Small intestine (tissue), 7 donors: ENCODE measurements around the gene SMG9. TPM values are rescaled to one million over a fixed set of nuclear protein-coding genes. Genes with fewer than 3 reads are reported as not detected.
"Not testable (repeated sequence)": the region's sequence is repeated elsewhere in the genome, so short reads cannot be mapped to it uniquely, and the experiment has no call there.

Experiments used
- DNase-seq, 2 donors: peaks; one replicate each; pipeline versions ENCODE4 v3.0.0 to v3.0.0-alpha.2; 2013
- FAIRE-seq: peaks from 2 replicates; lab custom pipeline; 2012; peaks lifted over from hg19 to GRCh38; lab: Jason Lieb, UNC
- H3K27ac ChIP-seq, 3 donors: one replicate each; pipeline ENCODE4 v1.5.1; 2013; ENCODE audit warnings: low read length in 2 of 3, mild to moderate bottlenecking in 2 of 3, control low read depth in 1 of 3, inconsistent platforms in 1 of 3, low read depth in 1 of 3, moderate library complexity in 1 of 3
- H3K27me3 ChIP-seq, 3 donors: one replicate each; pipeline ENCODE4 v1.6.1; 2013; ENCODE audit warnings: low read length in 3 of 3, inconsistent platforms in 1 of 3; ENCODE audit not compliant: control insufficient read depth in 3 of 3, insufficient read depth in 3 of 3
- H3K36me3 ChIP-seq, 3 donors: one replicate each; pipeline ENCODE4 v1.6.1; 2013; ENCODE audit warnings: low read length in 3 of 3, inconsistent platforms in 1 of 3, low read depth in 1 of 3, mild to moderate bottlenecking in 1 of 3, moderate library complexity in 1 of 3; ENCODE audit not compliant: control insufficient read depth in 3 of 3, insufficient read depth in 2 of 3
- H3K4me1 ChIP-seq, 3 donors: one replicate each; pipeline ENCODE4 v1.6.1; 2013; ENCODE audit warnings: low read length in 2 of 3, inconsistent platforms in 1 of 3, low read depth in 1 of 3, mild to moderate bottlenecking in 1 of 3, moderate library complexity in 1 of 3; ENCODE audit not compliant: control insufficient read depth in 3 of 3, insufficient read depth in 2 of 3
- H3K4me3 ChIP-seq, 3 donors: one replicate each; pipeline ENCODE4 v1.5.1; 2013; ENCODE audit warnings: low read length in 3 of 3, control low read depth in 1 of 3, inconsistent platforms in 1 of 3, low read depth in 1 of 3, mild to moderate bottlenecking in 1 of 3, moderate library complexity in 1 of 3
- H3K9me3 ChIP-seq, 2 donors: one replicate each; pipeline ENCODE4 v1.6.1; 2013; ENCODE audit warnings: low read depth in 1 of 2, low read length in 1 of 2; ENCODE audit not compliant: control insufficient read depth in 2 of 2, insufficient read depth in 1 of 2
- WGBS, 3 donors: extraction: QIAGEN DNeasy Blood & Tissue Kit; methylation state at CpG; one replicate each; pipeline ENCODE4 v1.1.7; 2013; 5-methylcytosine and 5-hydroxymethylcytosine counted together
- polyA plus RNA-seq, 4 donors: library from polyadenylated mRNA; stranded (reverse) in 3 of 4; unstranded in 1 of 4; fragments of 200-250 nt in 3 of 4; fragments of 120-200 nt in 1 of 4; gene quantifications; one replicate each; pipeline versions ENCODE4 v1.2.1 to v1.2.3, GENCODE V29; 2013
- donor health status: healthy with polysubstance abuse.
- donor health status: control.
- donor health status: control.
- donor health status: Bipolar disorder and iron deficiency.
- donor health status: healthy.

SMG9 gene
- polyA plus RNA-seq, 4 donors, result 21.3 to 32.4 (median 26.5) TPM

DNA sequence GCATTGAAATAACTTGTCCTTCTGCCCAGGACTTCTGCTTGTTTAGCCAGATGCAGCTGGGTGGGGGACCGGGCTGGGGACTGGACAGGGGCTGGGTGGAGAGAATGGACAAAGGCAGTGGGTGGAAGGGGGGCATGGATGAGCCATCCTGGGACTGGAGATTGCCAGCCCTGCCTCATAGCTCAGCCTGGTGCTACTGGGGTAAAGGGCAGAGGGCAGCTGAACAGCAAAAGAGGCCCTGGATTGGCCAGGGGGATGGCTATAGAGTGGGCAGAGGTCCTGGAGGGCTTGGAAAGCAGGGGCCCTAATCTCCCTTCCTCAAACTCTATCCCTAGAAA, 67.1 kb downstream of the SMG9 start:
- 40 to 71% (median 60%) methylated on average over 1 of the region's 1 CpG for WGBS, 3 donors
- DNase-seq (no peak), FAIRE-seq (no peak)

DNA sequence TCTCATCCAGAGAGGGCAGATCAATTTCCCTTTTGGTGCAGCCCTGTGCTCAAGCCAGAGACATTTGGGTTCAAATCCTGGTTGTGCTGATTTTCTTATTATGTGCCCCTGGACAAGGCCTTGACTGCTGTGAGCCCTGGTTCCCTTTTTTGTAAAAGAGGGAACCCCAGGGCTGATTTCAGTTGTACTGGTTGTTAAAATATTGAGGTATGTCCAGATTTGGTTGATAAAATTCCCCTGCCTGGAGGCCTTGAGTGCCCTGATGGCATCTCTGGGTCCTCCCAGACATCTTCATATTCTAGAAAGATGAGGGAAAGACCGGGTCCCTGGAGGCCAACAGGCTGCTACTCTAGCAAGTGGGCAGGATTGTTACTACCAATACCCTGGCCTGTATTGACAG, 70.4 kb downstream of the SMG9 start:
- H3K4me3 ChIP-seq, result no peak overlapping the region
- H3K27ac ChIP-seq, result no peak overlapping the region
- H3K36me3 ChIP-seq, result no peaks in the 10 kb centered on the region
- DNase-seq (no peak), FAIRE-seq (no peak)
- WGBS, 3 donors, result 65 to 80% (median 74%) methylated on average over 1 of the region's 1 CpG
- H3K4me1 ChIP-seq, result peaks cover 0 to 2% (median 0%) of the 10 kb centered on the region in 3 donors
- H3K27me3 ChIP-seq, result no peaks in the 10 kb centered on the region
- peaks cover 0 to 5% of the 10 kb centered on the region in 2 donors for H3K9me3 ChIP-seq

More for the DNA sequence above, 67.1 kb downstream of the SMG9 start:
- peaks cover 2 to 20% of the 10 kb centered on the region in 2 donors for H3K9me3 ChIP-seq
- no peak overlapping the region for H3K27ac ChIP-seq
- H3K4me3 ChIP-seq, result no peak overlapping the region
- H3K27me3 ChIP-seq, result no peaks in the 10 kb centered on the region
- no peaks in the 10 kb centered on the region for H3K4me1 ChIP-seq
- H3K36me3 ChIP-seq, result no peaks in the 10 kb centered on the region

- Histone ChIP-seq H3K36me3 (no peaks in the 10 kb centered on the region), H3K4me3 (no peak overlapping the region), H3K27ac (no peak overlapping the region), H3K4me1 (peaks cover 0 to 3% (median 0%) of the 10 kb centered on the region in 3 donors), H3K27me3 (no peaks in the 10 kb centered on the region), H3K9me3 (peaks cover 0 to 6% of the 10 kb centered on the region in 2 donors)
- 48 to 70% (median 61%) methylated on average over 2 of the region's 2 CpGs for WGBS, 3 donors
- DNase-seq (no peak), FAIRE-seq (no peak)
Observed at GRCh38 chr19:43683905-43684304, 70.9 kb downstream of the SMG9 start.

- 60 to 67% (median 66%) methylated on average over 11 of the region's 11 CpGs for WGBS, 3 donors
- Histone ChIP-seq H3K4me1 (peaks cover 0 to 3% (median 0%) of the 10 kb centered on the region in 3 donors), H3K36me3 (no peaks in the 10 kb centered on the region), H3K27me3 (no peaks in the 10 kb centered on the region), H3K9me3 (peaks cover 0 to 6% of the 10 kb centered on the region in 2 donors), H3K27ac (no peak overlapping the region), H3K4me3 (no peak overlapping the region)
- FAIRE-seq (no peak), DNase-seq (no peak)
Observed at GRCh38 chr19:43682824-43683661, 71.7 kb downstream of the SMG9 start.

GRCh38 chr19:43682269-43682668, 72.5 kb downstream of the SMG9 start:
- WGBS, 3 donors, result 90 to 94% (median 91%) methylated on average over 5 of the region's 5 CpGs
- FAIRE-seq, H3K27ac ChIP-seq, H3K9me3 ChIP-seq, H3K27me3 ChIP-seq, H3K4me1 ChIP-seq, H3K4me3 ChIP-seq, DNase-seq, H3K36me3 ChIP-seq: not testable (repeated sequence)

GRCh38 chr19:43681821-43682220, 72.9 kb downstream of the SMG9 start:
- no peak for FAIRE-seq
- Histone ChIP-seq H3K27ac (no peak overlapping the region), H3K9me3 (peaks cover 0 to 6% of the 10 kb centered on the region in 2 donors), H3K27me3 (no peaks in the 10 kb centered on the region), H3K4me1 (peaks cover 0 to 3% (median 0%) of the 10 kb centered on the region in 3 donors), H3K36me3 (no peaks in the 10 kb centered on the region), H3K4me3 (no peak overlapping the region)
- WGBS, 3 donors, result 76 to 91% (median 80%) methylated on average over 5 of the region's 5 CpGs
- no peak for DNase-seq

DNA sequence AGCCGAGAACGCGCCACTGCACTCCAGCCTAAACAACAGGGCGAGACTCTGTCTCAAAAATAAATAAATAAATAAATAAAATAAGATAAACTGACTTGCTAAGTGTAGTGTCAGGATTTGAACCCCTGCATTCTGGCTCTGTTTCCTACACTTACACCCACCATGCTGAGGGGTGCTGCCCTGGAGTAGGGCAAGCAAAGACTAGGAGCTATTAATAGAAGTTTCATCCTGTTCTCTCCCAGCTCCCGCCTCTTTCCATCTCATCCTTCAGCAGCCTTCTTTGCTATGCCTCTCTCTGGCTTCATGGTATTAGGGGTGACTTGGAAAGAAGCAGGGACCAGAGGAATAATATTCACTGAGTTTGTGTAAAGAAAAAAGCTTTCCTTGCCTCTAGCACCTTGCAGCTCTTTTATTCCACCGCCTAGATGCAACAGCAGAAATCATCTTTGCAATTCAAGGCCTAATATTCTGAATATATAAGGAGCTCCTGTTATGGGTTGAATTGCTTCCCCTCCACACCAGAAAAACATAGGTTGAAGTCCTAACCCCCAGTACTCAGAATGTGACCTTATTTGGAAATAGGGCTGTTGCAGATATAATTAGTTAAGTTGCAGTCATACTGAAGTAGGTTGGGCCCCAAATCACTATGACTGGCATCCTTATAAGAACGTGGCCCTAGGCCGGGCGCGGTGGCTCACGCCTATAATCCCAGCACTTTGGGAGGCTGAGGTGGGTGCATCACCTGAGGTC, 76.1 kb downstream of the SMG9 start:
- Histone ChIP-seq H3K27me3 (no peaks in the 10 kb centered on the region), H3K27ac (peak overlapping the region; percentile 5 to 76 (median 74)), H3K4me3 (no peak overlapping the region), H3K9me3 (peaks cover 0 to 6% of the 10 kb centered on the region in 2 donors), H3K4me1 (peaks cover 0 to 23% (median 3%) of the 10 kb centered on the region in 3 donors), H3K36me3 (no peaks in the 10 kb centered on the region)
- WGBS, 3 donors, result 74 to 80% (median 74%) methylated on average over 11 of the region's 11 CpGs
- peak in 1 of 2 donors; percentile 43 for DNase-seq
- FAIRE-seq, result no peak
